Epidermal melanocyte (primary cell): Measurements from ENCODE around the gene SFMBT2.

Experiments
- DNase-seq: peaks from one replicate; pipeline ENCODE4 v3.0.0; 2011; ENCODE audit warnings: low spot score; ENCODE audit not compliant: insufficient read length

SFMBT2 gene

GRCh38 chr10:7152341-7152740 lies 258.5 kb downstream of the SFMBT2 start:
- no peak for DNase-seq

- DNase-seq, result no peak
Measured at GRCh38 chr10:7151538-7151937, 259.3 kb downstream of the SFMBT2 start.

- no peak for DNase-seq
Measured at GRCh38 chr10:7150349-7150748, 260.5 kb downstream of the SFMBT2 start.

GRCh38 chr10:7146189-7146588 lies 264.6 kb downstream of the SFMBT2 start:
- no peak for DNase-seq

GRCh38 chr10:7136016-7136415 lies 274.8 kb downstream of the SFMBT2 start:
- no peak for DNase-seq

- no peak for DNase-seq
Measured at GRCh38 chr10:7135188-7135587, 275.6 kb downstream of the SFMBT2 start.

- DNase-seq, result no peak
Measured at GRCh38 chr10:7134448-7134847, 276.4 kb downstream of the SFMBT2 start.

GRCh38 chr10:7133958-7134357 lies 276.9 kb downstream of the SFMBT2 start:
- DNase-seq, result no peak

GRCh38 chr10:7133278-7133677 lies 277.6 kb downstream of the SFMBT2 start:
- DNase-seq, result peak; percentile 36

- DNase-seq, result no peak
Measured at GRCh38 chr10:7130191-7130911, 280.5 kb downstream of the SFMBT2 start.

- DNase-seq, result no peak
Measured at GRCh38 chr10:7123774-7124173, 287.1 kb downstream of the SFMBT2 start.

GRCh38 chr10:7122561-7122960 lies 288.3 kb downstream of the SFMBT2 start:
- DNase-seq, result no peak

- DNase-seq, result peak; percentile 47
Measured at GRCh38 chr10:7121154-7121797, 289.6 kb downstream of the SFMBT2 start.

GRCh38 chr10:7119325-7120015 lies 291.4 kb downstream of the SFMBT2 start:
- no peak for DNase-seq

- no peak for DNase-seq
Measured at GRCh38 chr10:7117806-7118674, 292.8 kb downstream of the SFMBT2 start.

GRCh38 chr10:7117177-7117799 lies 293.5 kb downstream of the SFMBT2 start:
- DNase-seq, result no peak

GRCh38 chr10:7111561-7111960 lies 299.3 kb downstream of the SFMBT2 start:
- no peak for DNase-seq

GRCh38 chr10:7111089-7111488 lies 299.7 kb downstream of the SFMBT2 start:
- no peak for DNase-seq
